Measurements from ENCODE around the gene METTL22.

DNA sequence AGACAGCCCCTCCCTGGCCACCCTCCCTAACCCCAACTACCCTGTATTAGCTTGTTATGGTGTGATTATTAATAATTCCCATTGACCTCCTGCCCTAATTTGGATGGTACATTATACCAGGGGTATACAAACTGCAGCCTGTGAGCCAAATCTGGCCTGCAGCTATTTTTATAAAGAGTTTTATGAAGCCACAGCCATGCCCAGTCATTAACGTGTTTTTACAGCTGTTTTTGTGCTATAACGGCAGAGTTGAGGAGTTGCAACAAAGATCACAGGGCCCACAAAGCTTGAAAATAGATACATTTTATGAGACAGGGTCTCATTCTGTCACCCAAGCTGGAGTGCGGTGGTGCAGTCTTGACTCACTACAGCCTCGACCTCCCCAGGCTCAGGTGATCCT lies 6.0 kb downstream of the METTL22 start:
- TF ChIP-seq, protein P1, sequence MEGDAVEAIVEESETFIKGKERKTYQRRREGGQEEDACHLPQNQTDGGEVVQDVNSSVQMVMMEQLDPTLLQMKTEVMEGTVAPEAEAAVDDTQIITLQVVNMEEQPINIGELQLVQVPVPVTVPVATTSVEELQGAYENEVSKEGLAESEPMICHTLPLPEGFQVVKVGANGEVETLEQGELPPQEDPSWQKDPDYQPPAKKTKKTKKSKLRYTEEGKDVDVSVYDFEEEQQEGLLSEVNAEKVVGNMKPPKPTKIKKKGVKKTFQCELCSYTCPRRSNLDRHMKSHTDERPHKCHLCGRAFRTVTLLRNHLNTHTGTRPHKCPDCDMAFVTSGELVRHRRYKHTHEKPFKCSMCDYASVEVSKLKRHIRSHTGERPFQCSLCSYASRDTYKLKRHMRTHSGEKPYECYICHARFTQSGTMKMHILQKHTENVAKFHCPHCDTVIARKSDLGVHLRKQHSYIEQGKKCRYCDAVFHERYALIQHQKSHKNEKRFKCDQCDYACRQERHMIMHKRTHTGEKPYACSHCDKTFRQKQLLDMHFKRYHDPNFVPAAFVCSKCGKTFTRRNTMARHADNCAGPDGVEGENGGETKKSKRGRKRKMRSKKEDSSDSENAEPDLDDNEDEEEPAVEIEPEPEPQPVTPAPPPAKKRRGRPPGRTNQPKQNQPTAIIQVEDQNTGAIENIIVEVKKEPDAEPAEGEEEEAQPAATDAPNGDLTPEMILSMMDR (IDR thresholded peaks at IDR 0.05; ENCODE audit: insufficient read depth, low read length, poor library complexity, severe bottlenecking): no peak
- no peak for TF ChIP-seq EZH2phosphoT487 (conservative IDR thresholded peaks at IDR 0.05; ENCODE audit: low read length)
